ENCODE results near the gene PCDHB9. TPM values are rescaled to one million over a fixed set of nuclear protein-coding genes. Genes with fewer than 3 reads are reported as not detected.
"Not testable (repeated sequence)": the region's sequence is repeated elsewhere in the genome, so short reads cannot be mapped to it uniquely, and the experiment has no call there.

PCDHB9 gene
- total and polyA plus RNA-seq, 4 donors = 0.25 to 3.8 (median 2.6) TPM

GRCh38 chr5:141199359-141200235 is 12.6 kb downstream of the PCDHB9 start, which contains the start of gene PCDHB11:
Gene PCDHB11 (plus strand): TSS chr5:141199627. CDS start chr5:141199775, 148 bp downstream.
- DNase-seq = no peak
- Histone ChIP-seq H3K27ac (ENCODE audit: low read depth in 1 of 2, low read length in 2 of 2) (no peak within 1 kb of the TSS), H3K4me3 (ENCODE audit: low read length in 2 of 2) (peak within 1 kb of the TSS; percentile 16 to 26), H3K4me1 (ENCODE audit: control insufficient read depth in 1 of 2, insufficient read depth in 2 of 2, low read length in 2 of 2) (no peaks in the 10 kb centered on the region), H3K9me3 (ENCODE audit: control insufficient read depth, low read length) (peaks cover 24% of the 10 kb centered on the region), H3K36me3 (ENCODE audit: control insufficient read depth in 1 of 2, insufficient read depth in 2 of 2, low read length in 1 of 2) (no peaks in the 10 kb centered on the region), H3K27me3 (ENCODE audit: control insufficient read depth in 1 of 2, insufficient read depth in 2 of 2, low read length in 1 of 2) (no peaks in the 10 kb centered on the region)
- WGBS, 2 donors = 20 to 33% methylated on average over 21 of the region's 21 CpGs
- no peak for ATAC-seq (ENCODE audit: low FRiP score)
- intact Hi-C loops (cut with DNase I) = no loop called here

- 16 to 29% methylated on average over 17 to 28 of the region's 38 CpGs for WGBS, 2 donors
- H3K27ac ChIP-seq (ENCODE audit: low read depth in 1 of 2, low read length in 2 of 2); H3K4me1 ChIP-seq (ENCODE audit: control insufficient read depth in 1 of 2, insufficient read depth in 2 of 2, low read length in 2 of 2); H3K36me3 ChIP-seq (ENCODE audit: control insufficient read depth in 1 of 2, insufficient read depth in 2 of 2, low read length in 1 of 2); intact Hi-C loops (cut with DNase I); ATAC-seq (ENCODE audit: low FRiP score); H3K4me3 ChIP-seq (ENCODE audit: low read length in 2 of 2); H3K27me3 ChIP-seq (ENCODE audit: control insufficient read depth in 1 of 2, insufficient read depth in 2 of 2, low read length in 1 of 2); DNase-seq: not testable (repeated sequence)
- H3K9me3 ChIP-seq (ENCODE audit: control insufficient read depth, low read length) = peaks cover 26% of the 10 kb centered on the region
Observed at GRCh38 chr5:141201126-141201525, 14.2 kb downstream of the PCDHB9 start.

GRCh38 chr5:141201646-141202045 is 14.7 kb downstream of the PCDHB9 start:
- peaks cover 26% of the 10 kb centered on the region for H3K9me3 ChIP-seq (ENCODE audit: control insufficient read depth, low read length)
- H3K27me3 ChIP-seq (ENCODE audit: control insufficient read depth in 1 of 2, insufficient read depth in 2 of 2, low read length in 1 of 2); H3K36me3 ChIP-seq (ENCODE audit: control insufficient read depth in 1 of 2, insufficient read depth in 2 of 2, low read length in 1 of 2); intact Hi-C loops (cut with DNase I); H3K4me1 ChIP-seq (ENCODE audit: control insufficient read depth in 1 of 2, insufficient read depth in 2 of 2, low read length in 2 of 2); H3K4me3 ChIP-seq (ENCODE audit: low read length in 2 of 2); DNase-seq; H3K27ac ChIP-seq (ENCODE audit: low read depth in 1 of 2, low read length in 2 of 2); ATAC-seq (ENCODE audit: low FRiP score): not testable (repeated sequence)
- WGBS, 2 donors = 21 to 28% methylated on average over 25 to 32 of the region's 35 CpGs

GRCh38 chr5:141208478-141208877 is 21.5 kb downstream of the PCDHB9 start, which contains the start of gene PCDHB12:
Gene PCDHB12 (plus strand): TSS chr5:141208719. CDS start chr5:141208908, 189 bp downstream.
- Histone ChIP-seq H3K27ac (ENCODE audit: low read depth in 1 of 2, low read length in 2 of 2) (no peak within 1 kb of the TSS), H3K27me3 (ENCODE audit: control insufficient read depth in 1 of 2, insufficient read depth in 2 of 2, low read length in 1 of 2) (no peaks in the 10 kb centered on the region), H3K4me1 (ENCODE audit: control insufficient read depth in 1 of 2, insufficient read depth in 2 of 2, low read length in 2 of 2) (no peaks in the 10 kb centered on the region), H3K4me3 (ENCODE audit: low read length in 2 of 2) (peak within 1 kb of the TSS in 1 of 2 donors; percentile 28), H3K9me3 (ENCODE audit: control insufficient read depth, low read length) (peaks cover 15% of the 10 kb centered on the region), H3K36me3 (ENCODE audit: control insufficient read depth in 1 of 2, insufficient read depth in 2 of 2, low read length in 1 of 2) (no peaks in the 10 kb centered on the region)
- DNase-seq (no peak), ATAC-seq (ENCODE audit: low FRiP score) (no peak)
- intact Hi-C loops (cut with DNase I) = no loop called here
- WGBS, 2 donors = 14 to 18% methylated on average over 11 of the region's 11 CpGs

GRCh38 chr5:141210281-141210680 is 23.3 kb downstream of the PCDHB9 start:
- 24 to 33% methylated on average over 30 to 39 of the region's 39 CpGs for WGBS, 2 donors
- H3K4me3 ChIP-seq (ENCODE audit: low read length in 2 of 2); DNase-seq; H3K4me1 ChIP-seq (ENCODE audit: control insufficient read depth in 1 of 2, insufficient read depth in 2 of 2, low read length in 2 of 2); H3K36me3 ChIP-seq (ENCODE audit: control insufficient read depth in 1 of 2, insufficient read depth in 2 of 2, low read length in 1 of 2); intact Hi-C loops (cut with DNase I); H3K27me3 ChIP-seq (ENCODE audit: control insufficient read depth in 1 of 2, insufficient read depth in 2 of 2, low read length in 1 of 2); H3K27ac ChIP-seq (ENCODE audit: low read depth in 1 of 2, low read length in 2 of 2); ATAC-seq (ENCODE audit: low FRiP score): not testable (repeated sequence)
- H3K9me3 ChIP-seq (ENCODE audit: control insufficient read depth, low read length) = peaks cover 16% of the 10 kb centered on the region

- H3K4me3 ChIP-seq (ENCODE audit: low read length in 2 of 2); H3K36me3 ChIP-seq (ENCODE audit: control insufficient read depth in 1 of 2, insufficient read depth in 2 of 2, low read length in 1 of 2); H3K27me3 ChIP-seq (ENCODE audit: control insufficient read depth in 1 of 2, insufficient read depth in 2 of 2, low read length in 1 of 2); H3K4me1 ChIP-seq (ENCODE audit: control insufficient read depth in 1 of 2, insufficient read depth in 2 of 2, low read length in 2 of 2); intact Hi-C loops (cut with DNase I); DNase-seq; H3K27ac ChIP-seq (ENCODE audit: low read depth in 1 of 2, low read length in 2 of 2); ATAC-seq (ENCODE audit: low FRiP score): not testable (repeated sequence)
- peaks cover 15% of the 10 kb centered on the region for H3K9me3 ChIP-seq (ENCODE audit: control insufficient read depth, low read length)
- WGBS, 2 donors = 18 to 26% methylated on average over 19 to 26 of the region's 27 CpGs
Observed at GRCh38 chr5:141210849-141211248, 23.9 kb downstream of the PCDHB9 start.

- H3K27me3 ChIP-seq (ENCODE audit: control insufficient read depth in 1 of 2, insufficient read depth in 2 of 2, low read length in 1 of 2); H3K4me1 ChIP-seq (ENCODE audit: control insufficient read depth in 1 of 2, insufficient read depth in 2 of 2, low read length in 2 of 2); H3K36me3 ChIP-seq (ENCODE audit: control insufficient read depth in 1 of 2, insufficient read depth in 2 of 2, low read length in 1 of 2); H3K4me3 ChIP-seq (ENCODE audit: low read length in 2 of 2); ATAC-seq (ENCODE audit: low FRiP score); DNase-seq; H3K27ac ChIP-seq (ENCODE audit: low read depth in 1 of 2, low read length in 2 of 2); intact Hi-C loops (cut with DNase I): not testable (repeated sequence)
- peaks cover 20% of the 10 kb centered on the region for H3K9me3 ChIP-seq (ENCODE audit: control insufficient read depth, low read length)
- WGBS, 2 donors = 8 to 10% methylated on average over 11 to 15 of the region's 18 CpGs
Observed at GRCh38 chr5:141213656-141214339, 26.8 kb downstream of the PCDHB9 start, which contains the start of gene PCDHB13. Gene PCDHB13 (plus strand): TSS chr5:141213919. CDS start chr5:141214124, 205 bp downstream.

GRCh38 chr5:141214583-141214982 is 27.6 kb downstream of the PCDHB9 start:
- peak; percentile 7 for ATAC-seq (ENCODE audit: low FRiP score)
- H3K27me3 ChIP-seq (ENCODE audit: control insufficient read depth in 1 of 2, insufficient read depth in 2 of 2, low read length in 1 of 2); H3K4me3 ChIP-seq (ENCODE audit: low read length in 2 of 2); intact Hi-C loops (cut with DNase I); H3K4me1 ChIP-seq (ENCODE audit: control insufficient read depth in 1 of 2, insufficient read depth in 2 of 2, low read length in 2 of 2); DNase-seq; H3K27ac ChIP-seq (ENCODE audit: low read depth in 1 of 2, low read length in 2 of 2); H3K36me3 ChIP-seq (ENCODE audit: control insufficient read depth in 1 of 2, insufficient read depth in 2 of 2, low read length in 1 of 2): not testable (repeated sequence)
- H3K9me3 ChIP-seq (ENCODE audit: control insufficient read depth, low read length) = peaks cover 19% of the 10 kb centered on the region
- WGBS, 2 donors = 50 to 52% methylated on average over 9 to 11 of the region's 12 CpGs
